Measurements from ENCODE around the gene PIGL.
"Not testable (repeated sequence)": the region's sequence is repeated elsewhere in the genome, so short reads cannot be mapped to it uniquely, and the experiment has no call there.

Gene PIGL

GRCh38 chr17:16216341-16217001 lies 539 bp upstream of the PIGL start:
- DNase-seq (ENCODE audit: low read depth in 2 of 3, low spot score in 1 of 3), result not testable (repeated sequence)

DNA sequence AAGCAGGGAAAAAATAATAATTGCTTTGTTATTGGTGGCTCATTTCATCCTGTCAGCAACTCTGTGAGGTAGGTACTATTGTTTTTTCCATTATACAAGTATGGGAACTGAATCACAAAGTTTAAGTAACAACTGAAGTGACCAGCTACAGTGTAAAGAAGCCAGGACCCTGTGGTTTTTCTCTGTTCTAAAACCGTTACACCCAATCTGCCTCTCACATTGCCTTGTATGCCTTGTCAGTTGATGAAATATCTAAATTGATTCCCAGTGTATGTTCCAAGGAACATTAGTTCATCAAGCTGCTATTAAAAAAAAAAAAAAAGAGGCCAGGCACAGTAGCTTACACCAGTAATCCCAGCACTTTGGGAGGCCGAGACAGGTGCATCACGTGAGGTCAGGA lies 5.4 kb downstream of the PIGL start:
- DNase-seq (ENCODE audit: low read depth in 2 of 3, low spot score in 1 of 3), result no peak

DNA sequence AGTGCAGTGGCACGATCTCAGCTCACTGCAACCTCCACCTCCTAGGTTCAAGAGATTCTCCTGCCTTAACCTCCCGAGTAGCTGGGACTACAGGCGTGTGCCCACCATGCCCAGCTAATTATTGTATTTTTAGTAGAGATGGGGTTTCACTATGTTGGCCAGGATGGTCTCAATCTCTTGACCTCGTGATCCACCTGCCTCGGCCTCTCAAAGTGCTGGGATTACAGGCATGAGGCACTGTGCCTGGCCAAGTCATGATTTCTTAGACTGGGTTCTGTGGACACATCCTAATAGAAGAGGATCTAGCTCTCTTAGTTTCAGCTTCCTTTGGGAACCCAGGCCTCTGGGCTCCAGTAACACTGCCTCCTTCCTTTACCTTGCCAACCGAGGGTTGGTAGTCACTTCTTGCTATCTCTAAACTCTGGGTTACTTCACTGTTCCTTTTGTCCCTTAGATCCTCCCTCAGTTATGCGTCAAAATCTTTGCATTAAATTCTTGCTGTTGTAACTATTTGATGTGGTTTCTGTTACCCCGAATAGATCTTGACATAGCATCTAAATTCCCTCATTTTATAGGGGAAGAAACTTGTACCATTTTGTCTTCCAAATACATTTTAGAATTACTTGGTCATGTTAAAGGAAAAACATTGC lies 13.0 kb downstream of the PIGL start:
- not testable (repeated sequence) for DNase-seq (ENCODE audit: low read depth in 2 of 3, low spot score in 1 of 3)

- no peak for DNase-seq (ENCODE audit: low read depth in 2 of 3, low spot score in 1 of 3)
Measured at GRCh38 chr17:16232391-16232790, 15.4 kb downstream of the PIGL start.

- DNase-seq (ENCODE audit: low read depth in 2 of 3, low spot score in 1 of 3), result no peak
Measured at GRCh38 chr17:16239931-16240330, 22.9 kb downstream of the PIGL start.

DNA sequence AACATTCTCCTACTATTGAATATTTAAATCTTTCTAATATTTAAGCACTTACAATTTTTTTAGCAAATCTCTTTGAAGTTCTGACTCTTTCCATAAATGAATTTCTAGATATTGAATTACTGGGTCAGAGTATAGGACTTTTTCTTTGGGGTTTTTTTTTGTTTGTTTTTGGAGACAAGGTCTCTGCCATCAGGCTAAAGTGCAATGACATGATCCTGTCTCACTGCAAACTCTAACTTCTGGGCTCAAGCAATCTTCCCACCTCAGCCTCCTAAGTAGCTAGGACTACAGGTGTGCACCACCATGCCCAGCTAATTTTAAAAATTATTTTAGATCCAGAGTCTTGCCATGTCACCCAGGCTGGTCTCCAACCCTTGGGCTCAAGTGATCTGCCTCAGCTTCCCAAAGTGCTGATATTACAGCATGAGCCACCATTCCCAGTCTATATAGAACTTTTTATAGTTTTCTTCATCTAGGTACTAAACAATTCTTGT lies 24.9 kb downstream of the PIGL start:
- no peak for DNase-seq (ENCODE audit: low read depth in 2 of 3, low spot score in 1 of 3)

- DNase-seq (ENCODE audit: low read depth in 2 of 3, low spot score in 1 of 3), result no peak
Measured at GRCh38 chr17:16243385-16243784, 26.4 kb downstream of the PIGL start.

DNA sequence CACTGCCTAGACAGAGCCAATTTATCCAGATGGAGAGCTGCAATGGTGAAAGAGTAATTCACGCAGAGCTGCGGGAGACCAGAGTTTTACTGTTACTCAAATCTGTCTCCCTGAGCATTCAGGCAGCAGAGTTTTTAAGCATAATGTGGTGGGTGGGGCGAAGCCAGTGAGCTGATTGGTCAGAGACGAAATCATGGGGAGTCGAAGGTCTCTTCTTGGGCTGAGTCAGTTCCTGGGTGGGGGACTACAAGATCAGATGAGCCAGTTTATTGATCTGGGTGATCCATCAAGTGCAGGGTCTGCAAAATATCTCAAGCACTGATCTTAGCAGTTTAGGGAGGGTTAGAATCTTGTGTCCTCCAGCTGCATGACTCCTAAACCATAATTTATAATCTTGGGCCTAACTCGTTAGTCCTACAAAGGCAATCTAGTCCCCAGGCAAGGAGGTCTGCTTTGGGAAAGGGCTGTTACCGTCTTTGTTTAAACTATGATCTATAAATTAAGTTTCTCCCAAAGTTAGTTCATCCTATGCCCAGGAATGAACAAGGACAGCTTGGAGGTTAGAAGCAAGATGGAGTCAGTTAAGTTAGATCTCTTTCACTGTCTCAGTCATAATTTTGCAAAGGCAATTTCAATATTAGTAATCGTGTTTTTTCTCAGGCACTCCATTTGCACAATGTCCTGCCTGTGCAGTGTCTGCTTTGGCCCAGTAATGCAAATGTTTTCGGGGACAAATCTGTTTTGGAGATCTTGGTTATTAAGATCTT lies 27.0 kb downstream of the PIGL start:
- DNase-seq (ENCODE audit: low read depth in 2 of 3, low spot score in 1 of 3), result peak in 1 of 3 donors; percentile 8

DNA sequence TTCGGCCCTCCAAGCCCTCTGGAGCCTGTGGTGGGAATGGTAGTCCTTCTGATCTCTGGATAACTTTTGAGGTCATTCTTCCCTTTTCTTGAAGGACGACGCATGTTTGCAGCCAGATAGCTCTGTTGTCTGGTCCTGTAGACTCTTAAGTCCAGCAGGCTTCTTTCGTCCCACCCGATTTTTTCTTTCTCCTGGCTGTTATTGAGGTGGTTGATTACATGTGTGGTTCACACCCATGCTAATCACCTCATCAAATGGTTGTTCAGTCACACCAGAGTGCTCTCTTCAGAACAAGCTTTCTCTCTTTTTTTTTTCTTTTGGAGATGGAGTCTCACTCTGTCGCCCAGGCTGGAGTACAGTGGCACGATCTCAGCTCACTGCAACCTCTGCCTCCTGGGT lies 30.6 kb downstream of the PIGL start:
- no peak for DNase-seq (ENCODE audit: low read depth in 2 of 3, low spot score in 1 of 3)

DNA sequence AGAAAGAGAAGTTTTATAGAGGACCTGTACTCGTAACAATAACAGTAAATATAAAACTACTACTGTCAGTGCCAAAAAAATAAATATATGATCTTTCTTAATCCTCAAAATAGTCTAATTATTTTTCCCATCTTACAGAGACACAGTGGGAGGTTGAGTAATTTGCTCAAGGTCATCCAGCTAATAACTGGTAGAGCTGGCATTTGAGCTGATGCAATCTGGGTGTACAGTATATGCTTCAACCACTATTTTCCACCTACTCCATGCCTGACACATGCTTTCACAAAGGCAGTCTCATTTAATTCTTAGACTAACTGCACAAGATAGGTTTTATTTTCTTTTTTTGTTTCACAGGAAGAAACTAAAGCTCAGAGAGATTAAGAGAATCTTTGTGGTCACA lies 33.6 kb downstream of the PIGL start:
- DNase-seq (ENCODE audit: low read depth in 2 of 3, low spot score in 1 of 3), result no peak

DNA sequence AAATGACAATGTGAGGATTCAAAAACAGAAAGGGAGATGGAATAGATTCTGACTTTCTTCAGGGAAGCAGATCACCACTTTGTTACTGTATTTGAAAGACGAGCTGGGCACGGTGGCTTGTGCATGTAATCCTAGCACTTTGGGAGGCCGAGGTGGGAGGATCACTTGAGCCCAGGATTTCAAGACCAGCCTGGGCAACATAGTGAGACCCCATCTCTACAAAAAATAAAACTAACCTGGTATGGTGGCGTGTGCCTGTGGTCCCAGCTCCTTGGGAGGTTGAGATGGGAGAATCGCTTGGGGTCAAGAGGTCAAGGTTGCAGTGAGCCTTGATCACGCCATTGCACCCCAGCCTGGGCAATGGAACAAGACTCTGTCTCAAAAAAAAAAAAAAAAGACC lies 34.0 kb downstream of the PIGL start:
- DNase-seq (ENCODE audit: low read depth in 2 of 3, low spot score in 1 of 3), result no peak

GRCh38 chr17:16251556-16251955 lies 34.5 kb downstream of the PIGL start:
- no peak for DNase-seq (ENCODE audit: low read depth in 2 of 3, low spot score in 1 of 3)

DNA sequence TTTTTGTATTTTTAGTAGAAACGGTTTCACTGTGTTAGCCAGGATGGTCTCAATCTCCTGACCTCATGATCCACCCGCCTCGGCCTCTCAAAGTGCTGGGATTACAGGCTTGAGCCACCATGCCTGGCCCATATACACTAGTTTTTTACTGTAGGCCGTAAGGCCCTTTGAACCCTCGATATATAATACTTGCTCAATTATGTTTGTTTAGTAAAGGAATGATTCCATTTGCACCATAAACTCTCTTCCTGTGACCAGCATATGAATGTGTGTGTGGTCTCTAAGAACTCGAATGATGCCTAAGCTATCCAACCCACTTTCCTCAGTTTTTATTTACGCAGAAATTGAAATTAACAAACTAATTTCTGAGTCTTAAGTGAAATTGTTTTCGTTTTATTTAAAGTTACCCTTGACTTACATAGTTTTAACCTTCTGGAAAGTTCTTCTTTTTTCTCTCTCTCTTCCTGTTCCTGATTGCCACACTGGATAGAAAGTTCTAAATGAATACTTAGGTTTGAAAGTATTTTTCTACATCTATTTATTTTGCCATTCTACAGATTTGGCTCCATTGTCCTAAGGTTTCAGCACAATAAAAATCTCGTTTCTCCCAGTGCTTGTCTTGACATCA lies 37.9 kb downstream of the PIGL start:
- no peak for DNase-seq (ENCODE audit: low read depth in 2 of 3, low spot score in 1 of 3)

DNA sequence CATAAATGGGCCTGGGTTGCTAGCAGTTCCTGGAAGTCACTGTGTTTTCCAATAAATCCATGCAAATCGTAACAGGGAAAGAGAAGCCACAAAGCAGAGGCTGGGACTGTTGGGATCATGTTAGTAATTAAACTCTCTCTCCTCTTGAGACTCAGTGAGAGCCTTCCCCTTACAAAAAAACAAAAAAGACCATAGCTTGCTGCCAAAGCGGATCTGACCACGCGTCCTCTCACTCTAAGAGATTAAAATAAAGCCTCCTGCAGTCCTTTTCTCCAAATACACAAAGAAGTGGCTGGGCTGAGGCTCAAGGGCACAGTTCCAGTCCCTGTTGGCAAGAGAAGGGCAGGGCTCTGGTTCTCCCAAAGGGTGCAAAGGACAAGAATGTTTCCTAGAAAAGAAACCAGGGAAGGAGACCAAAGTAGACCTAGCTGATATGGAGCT lies 38.5 kb downstream of the PIGL start:
- no peak for DNase-seq (ENCODE audit: low read depth in 2 of 3, low spot score in 1 of 3)

DNA sequence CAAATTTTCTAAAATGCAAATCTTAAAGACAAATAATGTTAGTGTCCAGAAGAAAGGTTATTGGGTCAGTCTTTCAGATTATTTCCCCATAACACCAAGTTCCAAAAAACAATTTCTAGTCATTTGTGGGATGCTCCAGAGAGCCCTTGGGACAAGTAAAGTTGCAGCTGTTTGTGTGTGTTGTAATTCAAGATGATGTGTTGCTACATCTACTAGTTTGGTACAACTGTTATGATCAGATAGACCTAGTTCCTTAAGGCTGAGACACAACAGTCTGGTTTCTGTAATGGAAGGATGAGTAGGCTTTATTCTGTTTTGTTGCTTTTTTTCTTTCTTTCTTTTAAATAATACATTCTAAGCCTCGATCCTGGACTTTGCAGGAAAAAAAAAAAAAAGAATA lies 41.9 kb downstream of the PIGL start:
- DNase-seq (ENCODE audit: low read depth in 2 of 3, low spot score in 1 of 3), result no peak

DNA sequence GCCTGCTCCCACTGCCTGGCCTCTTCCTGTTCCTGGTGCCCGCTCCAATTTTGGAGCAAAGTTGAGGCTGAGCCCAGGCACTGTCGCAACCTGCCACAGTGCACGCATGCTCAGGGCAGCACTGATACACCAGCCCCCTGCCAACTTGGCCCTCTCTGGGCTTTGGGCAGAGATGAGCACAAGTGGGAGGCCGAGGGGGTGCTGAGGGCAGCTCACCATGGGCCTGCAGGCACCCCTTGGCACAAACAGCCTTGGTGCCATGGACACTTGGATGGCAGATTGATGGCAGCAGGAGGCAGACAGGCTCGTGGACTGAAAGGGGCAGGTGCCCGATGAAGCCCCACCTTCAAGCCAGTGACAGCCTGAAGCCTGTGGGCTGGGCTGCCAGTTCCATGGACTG lies 42.9 kb downstream of the PIGL start:
- no peak for DNase-seq (ENCODE audit: low read depth in 2 of 3, low spot score in 1 of 3)

GRCh38 chr17:16261049-16261448 lies 44.0 kb downstream of the PIGL start:
- no peak for DNase-seq (ENCODE audit: low read depth in 2 of 3, low spot score in 1 of 3)

DNA sequence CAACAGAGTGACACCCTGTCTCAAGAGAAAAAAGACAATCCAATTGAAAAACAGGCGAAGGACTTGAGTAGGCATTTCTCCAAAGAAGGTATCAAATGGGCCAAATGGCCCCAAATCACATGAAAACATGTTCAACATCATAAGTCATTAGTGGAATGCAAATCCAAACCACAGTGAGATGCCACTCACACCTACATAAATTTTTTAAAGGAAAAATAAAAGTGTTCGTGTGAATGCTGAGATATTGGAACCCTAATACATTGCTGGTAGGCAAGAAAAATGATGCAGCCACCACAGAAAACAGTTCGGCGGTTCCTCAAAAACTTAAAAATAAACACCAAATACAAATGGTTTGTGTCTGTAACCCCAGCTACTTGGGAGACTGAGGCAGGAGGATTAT lies 45.2 kb downstream of the PIGL start:
- no peak for DNase-seq (ENCODE audit: low read depth in 2 of 3, low spot score in 1 of 3)

- DNase-seq (ENCODE audit: low read depth in 2 of 3, low spot score in 1 of 3), result no peak
Measured at GRCh38 chr17:16267174-16267573, 50.2 kb downstream of the PIGL start.

DNA sequence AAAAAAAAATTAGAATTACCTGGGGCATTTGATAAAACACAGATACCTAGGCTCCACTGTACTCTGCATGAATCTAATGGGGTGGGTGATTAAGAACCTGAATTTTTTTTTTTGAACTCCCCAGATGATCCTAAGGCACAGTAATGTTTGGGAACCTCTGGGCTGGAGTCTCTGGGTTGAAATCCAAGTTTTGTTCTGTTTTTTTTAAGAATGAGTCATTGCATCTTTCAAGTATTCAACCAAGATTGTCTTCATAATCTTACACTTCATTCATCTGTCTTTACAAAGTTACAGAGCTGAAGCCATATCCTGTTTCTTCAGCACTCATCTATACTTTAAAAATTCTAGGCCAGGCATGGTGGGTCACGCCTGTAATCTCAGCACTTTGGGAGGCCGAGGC lies 52.6 kb downstream of the PIGL start:
- no peak for DNase-seq (ENCODE audit: low read depth in 2 of 3, low spot score in 1 of 3)

DNA sequence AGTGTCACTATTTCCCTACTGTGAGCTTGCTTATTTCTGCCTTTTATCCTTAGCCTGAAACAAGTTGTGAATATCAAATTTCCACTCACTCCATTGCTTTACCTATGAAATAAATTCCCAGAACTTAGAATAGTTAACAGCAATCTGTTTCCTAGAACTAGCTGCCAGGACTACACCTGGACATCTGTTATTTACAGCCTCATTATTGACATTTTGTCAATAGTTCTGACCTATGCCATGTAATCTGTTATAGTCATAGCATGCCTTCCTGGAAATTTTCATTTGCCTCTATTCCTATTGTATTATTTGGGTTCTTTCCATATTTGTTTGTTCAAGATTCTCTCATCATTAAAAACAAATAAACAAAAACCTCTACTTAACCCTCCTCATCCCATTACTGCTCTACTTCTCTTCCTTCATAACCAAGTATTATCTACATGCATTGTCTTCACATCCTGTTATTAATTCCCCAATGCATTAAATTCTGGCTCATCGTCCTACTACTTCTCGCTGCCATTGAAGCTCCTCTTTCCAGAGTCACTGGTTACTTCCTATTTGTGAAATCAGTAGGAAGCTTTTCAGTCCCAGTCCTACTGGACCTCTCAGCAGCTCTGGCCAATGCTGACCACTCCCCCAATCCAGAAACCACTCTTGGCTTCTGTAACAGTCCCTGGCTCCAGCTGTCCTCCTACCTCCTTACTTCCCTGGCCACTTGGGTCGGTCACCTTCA lies 55.3 kb downstream of the PIGL start:
- no peak for DNase-seq (ENCODE audit: low read depth in 2 of 3, low spot score in 1 of 3)
